NCI-H128 (cell line): ENCODE measurements around the gene TPI1.
"Not testable (repeated sequence)": the region's sequence is repeated elsewhere in the genome, so short reads cannot be mapped to it uniquely, and the experiment has no call there.

Experiments used
- DNase-seq: peaks from one replicate; lab custom pipeline; 2025; ENCODE audit not compliant: unreplicated experiment; lab: John Stamatoyannopoulos, UW

The TPI1 gene

DNA sequence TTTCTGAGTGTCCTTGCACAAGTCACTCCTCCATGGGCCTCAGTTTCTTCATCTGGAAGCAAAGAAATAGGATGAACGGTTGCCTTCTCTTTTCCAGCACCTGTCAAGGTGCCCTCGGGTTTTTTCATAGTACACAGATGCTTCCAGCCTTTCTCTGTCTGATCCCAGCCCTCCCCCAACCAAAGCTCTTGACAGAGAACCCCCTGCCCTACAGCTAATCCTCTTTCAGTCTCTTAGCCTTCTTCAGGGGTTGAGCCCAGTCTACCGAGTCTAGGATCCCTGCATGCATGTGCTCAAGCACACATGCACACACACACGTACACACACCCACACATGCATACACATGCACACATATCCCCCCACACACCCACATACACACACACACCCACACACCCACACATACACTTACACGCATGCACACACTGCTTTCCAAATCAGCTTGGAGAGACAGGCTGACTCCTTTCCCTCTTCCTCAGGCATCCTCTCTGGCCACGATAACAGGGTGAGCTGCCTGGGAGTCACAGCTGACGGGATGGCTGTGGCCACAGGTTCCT, 20.9 kb upstream of the TPI1 start:
- DNase-seq = no peak

- no peak for DNase-seq
These were observed 19.7 kb upstream of the TPI1 start for GRCh38 chr12:6847676-6848075.

DNA sequence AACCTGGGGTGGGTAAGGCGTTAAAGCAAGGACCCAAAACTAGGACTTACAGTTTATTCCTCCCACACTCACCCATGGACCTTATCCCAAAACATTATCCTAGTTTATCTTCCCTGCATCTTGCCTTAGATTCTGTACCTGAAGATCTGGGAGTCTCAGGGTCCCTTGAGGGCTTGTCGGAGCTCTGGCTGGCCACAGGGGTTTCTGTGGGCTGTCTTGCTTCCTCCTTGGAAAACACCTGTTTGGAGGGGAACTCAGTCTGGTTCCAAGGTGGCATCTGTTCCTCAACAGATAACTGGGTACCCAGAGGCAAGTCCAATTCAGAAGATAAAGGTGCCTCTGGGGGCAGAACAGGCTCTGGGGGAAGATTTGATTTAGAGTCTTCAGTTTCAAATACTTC, 17.9 kb upstream of the TPI1 start:
- no peak for DNase-seq

DNA sequence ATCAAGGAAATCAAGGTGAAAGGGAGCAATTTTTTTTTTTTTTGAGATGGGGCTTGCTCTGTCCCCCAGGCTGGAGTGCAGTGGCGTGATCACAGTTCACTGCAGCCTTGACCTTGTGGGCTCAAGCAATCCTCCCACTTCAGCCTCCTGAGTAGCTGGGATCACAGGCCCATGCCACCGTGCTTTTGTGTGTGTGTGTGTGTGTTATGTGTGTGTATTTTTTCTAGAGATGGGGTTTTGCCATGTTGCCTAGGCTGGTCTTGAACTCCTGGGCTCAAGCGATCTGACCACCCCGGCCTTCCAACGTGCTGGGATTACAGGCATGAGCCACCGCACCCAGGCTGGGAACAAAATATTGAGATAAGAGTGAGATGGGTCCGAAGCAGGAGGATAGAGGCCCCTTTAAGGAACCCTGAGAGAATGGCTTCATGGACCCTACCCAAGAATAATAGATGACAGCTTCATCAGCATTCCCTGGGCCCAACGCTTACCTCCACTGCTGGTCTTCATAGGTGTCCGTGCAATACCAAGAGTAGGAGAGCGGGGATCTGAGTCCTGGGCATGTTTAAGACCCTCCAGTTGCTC, 17.3 kb upstream of the TPI1 start:
- DNase-seq = no peak

GRCh38 chr12:6850796-6851152, 16.6 kb upstream of the TPI1 start:
- DNase-seq = no peak

DNA sequence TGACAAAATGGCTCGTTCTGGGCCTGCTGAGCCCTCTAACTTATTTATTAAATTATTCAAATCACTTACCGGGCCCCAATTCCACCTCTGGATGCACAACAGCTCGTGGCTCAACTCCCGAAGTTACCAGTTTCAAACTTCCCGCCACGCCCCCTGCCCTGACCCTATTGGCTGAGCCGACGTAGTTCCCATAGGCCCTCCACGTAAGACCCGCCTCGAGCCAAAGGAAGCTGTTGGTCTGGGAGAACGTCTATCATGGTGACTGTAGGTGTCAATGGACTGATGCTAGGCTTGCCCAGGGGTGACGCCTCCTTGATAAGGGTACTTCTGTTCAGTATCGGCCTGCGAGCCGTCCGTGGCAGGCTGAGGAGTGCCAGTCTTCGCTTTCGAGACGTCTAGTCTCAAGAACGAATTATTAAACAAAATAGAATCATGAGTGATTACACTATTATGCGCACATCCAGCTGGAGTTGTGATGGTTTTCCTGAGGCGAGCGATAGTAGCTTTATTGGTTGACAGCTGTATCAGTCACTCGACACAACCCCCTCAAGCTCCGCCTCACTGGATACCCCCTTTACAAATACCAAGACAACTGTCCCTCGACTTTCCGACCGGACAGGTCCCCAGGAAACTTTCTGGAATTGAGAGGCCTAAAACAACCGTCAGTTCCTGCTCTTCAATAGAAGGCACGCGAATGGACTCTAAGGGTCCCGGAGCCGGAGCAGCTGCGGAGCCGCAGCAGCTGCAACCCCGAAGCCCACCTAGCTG, 16.0 kb upstream of the TPI1 start, which contains the start of gene CDCA3:
CDCA3 (minus strand) TSS at position 134 of the 768 bp plus-strand sequence. CDS start 334 bp downstream, outside the sequence.
- peak; percentile 98 for DNase-seq

DNA sequence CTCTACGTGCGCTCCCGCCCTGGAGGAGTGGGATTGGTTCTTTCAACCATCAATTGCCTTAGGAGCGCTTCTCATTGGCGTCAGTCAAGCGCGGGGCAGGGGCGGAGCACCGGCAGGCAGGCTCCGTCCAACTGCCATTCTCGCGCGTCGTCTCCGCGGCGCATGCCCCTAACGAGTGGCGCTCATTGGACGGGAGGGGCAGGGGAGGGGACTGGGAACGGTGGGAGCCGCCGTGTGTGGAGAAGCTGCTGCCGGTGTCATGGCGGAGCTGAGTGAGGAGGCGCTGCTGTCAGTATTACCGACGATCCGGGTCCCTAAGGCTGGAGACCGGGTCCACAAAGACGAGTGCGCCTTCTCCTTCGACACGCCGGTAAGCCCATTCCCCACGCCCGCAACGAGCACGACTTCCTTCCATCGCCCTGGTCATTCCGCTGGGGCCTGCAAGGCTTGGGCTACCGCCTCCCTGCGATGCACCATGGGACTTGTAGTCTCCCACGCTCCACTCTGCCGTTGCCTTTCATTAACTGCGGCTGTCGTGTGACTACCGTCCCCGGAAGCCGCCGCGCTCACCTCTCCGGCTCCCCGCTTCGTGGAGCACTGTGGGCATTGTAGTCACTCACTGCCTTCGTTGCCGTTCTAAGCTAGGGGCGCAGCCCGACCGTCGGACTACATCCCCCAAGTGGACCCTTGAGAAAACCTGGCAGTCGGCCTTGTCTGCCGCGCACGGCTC, 15.2 kb upstream of the TPI1 start, which contains the start of gene USP5:
USP5 (plus strand) TSS at position 230 of the 730 bp plus-strand sequence; CDS start at position 260, 30 bp downstream.
- DNase-seq = peak; percentile 100

GRCh38 chr12:6852651-6853354, 14.5 kb upstream of the TPI1 start:
- peak; percentile 60 for DNase-seq

- no peak for DNase-seq
These were observed 13.7 kb upstream of the TPI1 start for GRCh38 chr12:6853626-6854025.

DNA sequence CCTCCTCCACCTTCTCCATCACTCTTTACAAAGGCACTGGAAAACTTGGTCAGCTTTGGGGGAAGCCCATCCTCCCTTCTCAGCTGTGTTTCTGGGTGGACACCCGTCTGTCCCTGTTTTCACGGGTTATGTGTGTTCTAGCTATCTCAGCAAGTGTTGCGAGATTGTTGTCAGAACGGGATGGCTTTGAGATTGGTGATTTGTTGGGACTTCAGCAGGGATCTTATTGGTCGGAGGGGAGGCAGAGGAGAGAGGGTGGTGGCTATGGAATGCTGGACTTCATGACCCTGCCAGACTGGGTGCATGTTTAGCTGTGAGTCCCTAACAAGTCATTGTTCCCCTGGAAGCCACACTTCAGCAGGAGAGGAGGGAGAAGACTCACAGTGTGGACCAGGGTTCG, 13.3 kb upstream of the TPI1 start:
- no peak for DNase-seq

DNA sequence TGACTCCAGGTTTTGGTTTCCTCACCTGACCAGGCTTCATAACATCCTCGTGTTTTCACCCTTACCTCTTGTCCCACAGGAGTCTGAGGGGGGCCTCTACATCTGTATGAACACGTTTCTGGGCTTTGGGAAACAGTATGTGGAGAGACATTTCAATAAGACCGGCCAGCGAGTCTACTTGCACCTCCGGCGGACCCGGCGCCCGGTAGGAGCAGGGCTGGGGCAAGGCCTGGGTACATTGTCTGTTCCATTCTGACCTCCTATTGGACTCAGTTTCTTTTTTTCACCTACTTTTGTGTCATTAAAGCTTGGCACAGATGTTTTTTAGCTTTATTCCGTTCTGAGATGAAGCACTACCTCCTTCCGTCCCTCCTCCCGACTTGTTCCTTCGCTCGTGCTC, 12.0 kb upstream of the TPI1 start:
- DNase-seq = no peak

GRCh38 chr12:6858799-6859198, 8.5 kb upstream of the TPI1 start:
- DNase-seq = no peak

DNA sequence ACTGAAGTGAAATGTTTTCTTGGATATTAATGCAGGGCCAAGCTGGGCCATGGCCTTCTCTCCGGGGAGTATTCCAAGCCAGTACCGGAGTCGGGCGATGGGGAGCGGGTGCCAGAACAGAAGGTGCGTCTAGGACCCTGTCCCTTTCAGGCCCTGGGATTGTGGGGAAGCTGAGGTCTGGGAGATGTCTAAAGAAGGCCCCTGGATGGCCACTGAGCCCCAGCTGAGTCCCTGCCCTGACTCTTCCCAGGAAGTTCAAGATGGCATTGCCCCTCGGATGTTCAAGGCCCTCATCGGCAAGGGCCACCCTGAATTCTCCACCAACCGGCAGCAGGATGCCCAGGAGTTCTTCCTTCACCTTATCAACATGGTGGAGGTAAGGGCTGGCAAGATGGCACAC, 7.2 kb upstream of the TPI1 start:
- no peak for DNase-seq

GRCh38 chr12:6860942-6861341, 6.4 kb upstream of the TPI1 start:
- DNase-seq = no peak

DNA sequence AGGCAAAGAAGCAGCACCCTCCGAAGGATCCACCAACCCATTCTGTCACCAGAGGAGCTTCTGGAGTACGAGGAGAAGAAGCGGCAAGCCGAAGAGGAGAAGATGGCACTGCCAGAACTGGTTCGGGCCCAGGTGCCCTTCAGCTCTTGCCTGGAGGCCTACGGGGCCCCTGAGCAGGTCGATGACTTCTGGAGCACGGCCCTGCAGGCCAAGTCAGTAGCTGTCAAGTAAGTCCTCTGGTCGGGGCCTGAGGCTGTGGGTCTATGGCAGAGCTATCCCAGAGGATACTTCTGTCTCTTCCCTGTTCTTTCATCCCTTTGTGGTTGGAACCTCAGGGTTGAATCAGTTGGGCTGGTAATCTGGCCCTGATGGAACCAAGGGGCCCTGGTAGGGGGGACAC, 5.9 kb upstream of the TPI1 start:
- no peak for DNase-seq

GRCh38 chr12:6863033-6863432, 4.3 kb upstream of the TPI1 start:
- no peak for DNase-seq

GRCh38 chr12:6863586-6864321, 3.6 kb upstream of the TPI1 start:
- DNase-seq = no peak

DNA sequence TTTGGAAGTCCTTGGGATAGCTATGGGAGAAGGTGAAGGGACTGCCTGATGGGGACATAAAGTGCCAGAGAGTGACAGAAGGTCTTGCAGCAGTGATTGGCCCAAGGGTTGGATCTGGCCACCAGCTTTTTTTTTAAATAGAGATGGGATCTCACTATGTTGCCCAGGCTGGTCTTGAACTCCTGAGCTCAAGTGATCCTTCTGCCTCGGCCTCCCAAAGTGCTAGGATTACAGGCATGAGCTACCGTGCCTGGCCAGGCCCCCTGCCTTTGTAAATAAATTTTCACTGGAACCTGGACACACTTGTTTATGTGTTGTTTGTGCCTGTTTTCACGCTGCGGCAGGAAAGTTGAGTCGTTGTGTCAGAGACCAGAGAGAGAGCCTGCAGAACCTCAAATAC, 2.0 kb upstream of the TPI1 start:
- not testable (repeated sequence) for DNase-seq

DNA sequence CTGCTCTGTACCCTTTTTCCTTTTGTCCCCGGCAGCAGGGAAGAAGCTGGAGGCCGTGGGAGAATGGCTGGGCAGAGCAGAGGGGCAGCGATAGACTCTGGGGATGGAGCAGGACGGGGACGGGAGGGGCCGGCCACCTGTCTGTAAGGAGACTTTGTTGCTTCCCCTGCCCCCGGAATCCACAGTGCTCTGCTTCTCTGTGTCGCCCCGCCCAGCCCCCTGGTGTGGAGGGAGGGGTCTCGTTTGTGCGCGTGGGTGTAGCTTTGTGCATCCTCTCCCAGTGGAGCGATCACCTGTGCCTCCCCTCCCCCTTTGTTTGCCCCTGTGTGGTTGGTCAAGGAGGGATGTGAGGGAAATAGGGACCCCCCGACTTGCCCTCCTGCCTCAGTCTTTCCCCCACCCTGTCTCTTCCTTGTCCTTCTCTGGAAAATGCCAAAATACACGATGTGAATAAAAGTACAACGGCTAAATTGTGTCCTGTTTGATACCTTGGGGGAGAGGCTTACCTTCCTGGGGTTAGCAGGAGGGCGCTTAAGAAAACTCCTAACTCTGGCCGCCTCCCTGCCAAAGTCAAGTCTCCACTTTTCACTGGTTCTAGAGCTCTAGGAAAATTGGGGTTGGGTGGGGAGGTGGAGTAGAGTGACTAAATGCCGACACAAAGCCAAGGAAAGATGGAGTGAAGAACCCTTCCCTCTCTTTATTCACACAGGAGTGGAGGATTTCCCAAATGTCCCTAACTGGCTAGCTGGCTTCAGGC, 990 bp upstream of the TPI1 start:
- no peak for DNase-seq

DNA sequence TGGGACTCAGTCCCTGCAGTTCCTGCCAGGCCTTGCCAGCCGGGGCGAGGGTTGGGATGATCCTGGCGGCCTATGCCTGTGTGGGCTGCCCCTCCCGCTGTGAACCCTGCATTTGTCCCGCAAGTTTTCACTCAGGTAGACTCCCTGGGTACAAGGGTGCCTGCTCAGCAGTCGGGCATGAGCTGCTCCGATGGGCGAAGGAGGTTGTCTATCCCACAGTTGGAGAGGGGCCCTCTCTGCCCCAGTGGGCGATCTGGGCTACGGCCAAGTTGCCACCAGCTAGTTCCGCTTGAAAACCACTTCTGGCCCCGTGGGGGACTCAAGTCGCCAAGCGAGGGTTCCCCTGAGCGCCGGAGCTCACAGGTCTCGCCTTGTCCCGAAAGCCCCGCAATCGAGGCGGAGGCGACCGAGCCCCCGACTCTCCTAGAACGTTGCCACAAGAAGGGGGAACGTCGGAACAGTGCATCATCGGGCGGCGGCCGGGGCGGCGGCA, 365 bp upstream of the TPI1 start:
- no peak for DNase-seq
